PC-9 (cell line): ENCODE measurements around the gene SRSF4. TPM values are rescaled to one million over a fixed set of nuclear protein-coding genes. Genes with fewer than 3 reads are reported as not detected.

Source experiments
- BruUV-seq: library from RNA; stranded (reverse); fragments of 400-500 nt; replicated peaks from 2 replicates; lab custom pipeline; 2021; lab: Mats Ljungman, UMichigan
- CTCF ChIA-PET: fragments of 300-600 bp; sonication (Branson Sonifier 250); formaldehyde crosslinking; loops from one replicate; lab custom pipeline; 2022; ENCODE audit warnings: antibody characterized with exemption; lab: Charles Lee
- POLR2A ChIA-PET: fragments of 300-600 bp; sonication (Branson Sonifier 250); formaldehyde crosslinking; loops from one replicate; lab custom pipeline; 2022; ENCODE audit warnings: antibody characterized with exemption; ENCODE audit not compliant: unreplicated experiment; lab: Charles Lee
- DNase-seq, 2 experiments: peaks; one replicate each; pipeline versions ENCODE4 v3.0.0 to v3.0.0-alpha.2; 2015 to 2022; ENCODE audit warnings: mixed read lengths in 1 of 2
- H2AFZ ChIP-seq: fragments of 200-600 bp; sonication (generic); 2 replicates; pipeline ENCODE4 v1.8.1; 2017; ENCODE audit warnings: antibody characterized with exemption
- H3F3A ChIP-seq: fragments of 200-600 bp; sonication (generic); 2 replicates; pipeline ENCODE4 v1.8.1; 2017; ENCODE audit warnings: antibody characterized with exemption, mild to moderate bottlenecking, low read depth; ENCODE audit not compliant: insufficient read depth
- H3K27ac ChIP-seq: fragments of 200-600 bp; sonication (generic); 2 replicates; pipeline ENCODE4 v1.6.1; 2016; ENCODE audit warnings: mixed run types
- H3K27me3 ChIP-seq: fragments of 200-600 bp; sonication (generic); 2 replicates; pipeline ENCODE4 v1.6.1; 2016; ENCODE audit warnings: low read depth, mixed run types; ENCODE audit not compliant: insufficient read depth
- H3K36me3 ChIP-seq: fragments of 200-600 bp; sonication (generic); 2 replicates; pipeline ENCODE4 v1.6.1; 2016; ENCODE audit warnings: low read depth, mixed run types
- H3K4me1 ChIP-seq: fragments of 200-600 bp; sonication (generic); replicated peaks from 2 replicates; pipeline ENCODE4 v1.6.1; 2016; ENCODE audit warnings: mixed run types; ENCODE audit not compliant: insufficient read depth
- H3K4me2 ChIP-seq: fragments of 200-600 bp; sonication (generic); 2 replicates; pipeline ENCODE4 v1.6.1; 2017; ENCODE audit warnings: mixed run types
- H3K4me3 ChIP-seq: fragments of 200-600 bp; sonication (generic); 2 replicates; pipeline ENCODE4 v1.6.1; 2016; ENCODE audit warnings: mixed run types
- H3K79me2 ChIP-seq: fragments of 200-600 bp; sonication (generic); 2 replicates; pipeline ENCODE4 v1.6.1; 2017; ENCODE audit warnings: low read depth, mixed run types
- H3K9me2 ChIP-seq: fragments of 200-600 bp; sonication (generic); 2 replicates; pipeline ENCODE4 v1.8.1; 2017; ENCODE audit warnings: mild to moderate bottlenecking; ENCODE audit not compliant: insufficient read depth
- H3K9me3 ChIP-seq: fragments of 200-600 bp; sonication (generic); 2 replicates; pipeline ENCODE4 v1.8.1; 2016; ENCODE audit warnings: low read depth; ENCODE audit not compliant: insufficient read depth
- H4K20me1 ChIP-seq: fragments of 200-600 bp; sonication (generic); 2 replicates; pipeline ENCODE4 v1.8.1; 2017; ENCODE audit not compliant: insufficient read depth
- EZH2 ChIP-seq: fragments of 200-600 bp; sonication (generic); IDR thresholded peaks from 2 replicates; pipeline ENCODE4 v1.8.0; 2017; ENCODE audit warnings: antibody characterized with exemption, low read depth
- intact Hi-C: fragments of 100-400 bp; cut with micrococcal nuclease; formaldehyde crosslinking; loops from one replicate; pipeline ENCODE4 v1.10.0; 2022; ENCODE audit not compliant: unreplicated experiment
- total RNA-seq: library from RNA; stranded (reverse); gene quantifications from 2 replicates; pipeline ENCODE4 v1.2.3, GENCODE V29; 2021
- TF ChIP-seq, protein P1 (sequence below): fragments of 200-600 bp; sonication (generic); conservative IDR thresholded peaks from 2 replicates; pipeline ENCODE4 v1.6.1; 2017; ENCODE audit warnings: mixed run types, antibody characterized with exemption, mild to moderate bottlenecking, moderate library complexity

SRSF4 gene
- total RNA-seq, 1 experiment from 2014 or later: 87.6 TPM

- TF ChIP-seq, protein P1, sequence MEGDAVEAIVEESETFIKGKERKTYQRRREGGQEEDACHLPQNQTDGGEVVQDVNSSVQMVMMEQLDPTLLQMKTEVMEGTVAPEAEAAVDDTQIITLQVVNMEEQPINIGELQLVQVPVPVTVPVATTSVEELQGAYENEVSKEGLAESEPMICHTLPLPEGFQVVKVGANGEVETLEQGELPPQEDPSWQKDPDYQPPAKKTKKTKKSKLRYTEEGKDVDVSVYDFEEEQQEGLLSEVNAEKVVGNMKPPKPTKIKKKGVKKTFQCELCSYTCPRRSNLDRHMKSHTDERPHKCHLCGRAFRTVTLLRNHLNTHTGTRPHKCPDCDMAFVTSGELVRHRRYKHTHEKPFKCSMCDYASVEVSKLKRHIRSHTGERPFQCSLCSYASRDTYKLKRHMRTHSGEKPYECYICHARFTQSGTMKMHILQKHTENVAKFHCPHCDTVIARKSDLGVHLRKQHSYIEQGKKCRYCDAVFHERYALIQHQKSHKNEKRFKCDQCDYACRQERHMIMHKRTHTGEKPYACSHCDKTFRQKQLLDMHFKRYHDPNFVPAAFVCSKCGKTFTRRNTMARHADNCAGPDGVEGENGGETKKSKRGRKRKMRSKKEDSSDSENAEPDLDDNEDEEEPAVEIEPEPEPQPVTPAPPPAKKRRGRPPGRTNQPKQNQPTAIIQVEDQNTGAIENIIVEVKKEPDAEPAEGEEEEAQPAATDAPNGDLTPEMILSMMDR: no peak
- no peak for TF ChIP-seq EZH2
- CTCF ChIA-PET: no interaction called here
- POLR2A ChIA-PET: no interaction called here
- Histone ChIP-seq H4K20me1 (no peaks in the 10 kb centered on the region), H3K4me3 (no peak overlapping the region), H3K36me3 (0 out of 2 replicates have a peak, but pooled peaks cover 5% of the 10 kb centered on the region), H3K4me1 (peaks cover under 1% of the 10 kb centered on the region; the same call in 1 of the 2 replicates), H3F3A (no peaks in the 10 kb centered on the region), H3K9me3 (no peaks in the 10 kb centered on the region), H3K27ac (no peak overlapping the region), H3K4me2 (no peak overlapping the region), H2AFZ (no peak overlapping the region), H3K9me2 (no peaks in the 10 kb centered on the region), H3K79me2 (peaks cover 23% of the 10 kb centered on the region; the same call in 1 of the 2 replicates), H3K27me3 (no peaks in the 10 kb centered on the region)
- intact Hi-C loops: no loop called here
- no peak for DNase-seq
- BruUV-seq: no TSS peak
Observed at GRCh38 chr1:29221296-29221695, 39.6 kb upstream of the SRSF4 start.

- Histone ChIP-seq H4K20me1 (no peaks in the 10 kb centered on the region), H3K36me3 (0 out of 2 replicates have a peak, but pooled peaks cover 5% of the 10 kb centered on the region), H3K4me3 (no peak overlapping the region), H3K9me3 (no peaks in the 10 kb centered on the region), H3K4me2 (no peak overlapping the region), H3K9me2 (no peaks in the 10 kb centered on the region), H3K27ac (peak overlapping the region; percentile 50), H3K79me2 (no peaks in the 10 kb centered on the region), H3K27me3 (no peaks in the 10 kb centered on the region), H3K4me1 (no peaks in the 10 kb centered on the region), H3F3A (no peaks in the 10 kb centered on the region), H2AFZ (no peak overlapping the region)
- TF ChIP-seq EZH2: no peak
- TF ChIP-seq, protein P1: no peak
- DNase-seq: peak in 1 of 2 experiments; percentile 39
- no TSS peak for BruUV-seq
- intact Hi-C loops: no loop called here
- ChIA-PET CTCF (no interaction called here), POLR2A (no interaction called here)
Observed at GRCh38 chr1:29218223-29218622, 36.5 kb upstream of the SRSF4 start.

- Histone ChIP-seq H3K9me3 (no peaks in the 10 kb centered on the region), H3K36me3 (0 out of 2 replicates have a peak, but pooled peaks cover 5% of the 10 kb centered on the region), H3K9me2 (no peaks in the 10 kb centered on the region), H4K20me1 (no peaks in the 10 kb centered on the region), H3K4me1 (no peaks in the 10 kb centered on the region), H3K4me3 (no peak overlapping the region), H3F3A (no peaks in the 10 kb centered on the region), H2AFZ (no peak overlapping the region), H3K27ac (peak overlapping the region; percentile 50; the same call in 1 of the 2 replicates), H3K4me2 (no peak overlapping the region), H3K79me2 (no peaks in the 10 kb centered on the region), H3K27me3 (no peaks in the 10 kb centered on the region)
- no TSS peak for BruUV-seq
- intact Hi-C loops: no loop called here
- DNase-seq: no peak
- ChIA-PET POLR2A (no interaction called here), CTCF (no interaction called here)
- TF ChIP-seq EZH2: no peak
- TF ChIP-seq, protein P1: no peak
Observed at GRCh38 chr1:29217633-29218032, 35.9 kb upstream of the SRSF4 start.
